HUES6 (cell line): ENCODE measurements around the gene SCFD2.

Experiments used
- H3K27ac ChIP-seq: 2 replicates; pipeline ENCODE4 v1.7.0; 2013; ENCODE audit warnings: low read depth, mild to moderate bottlenecking, low read length, inconsistent platforms
- H3K27me3 ChIP-seq: 2 replicates; pipeline ENCODE4 v1.6.1; 2013; ENCODE audit warnings: low read length; ENCODE audit not compliant: control insufficient read depth, insufficient read depth
- H3K36me3 ChIP-seq: 2 replicates; pipeline ENCODE4 v1.6.1; 2013; ENCODE audit warnings: low read length; ENCODE audit not compliant: control insufficient read depth, insufficient read depth
- H3K4me1 ChIP-seq: 2 replicates; pipeline ENCODE4 v1.6.1; 2013; ENCODE audit warnings: low read length; ENCODE audit not compliant: control insufficient read depth, insufficient read depth
- H3K4me3 ChIP-seq: 2 replicates; pipeline ENCODE4 v1.5.1; 2013; ENCODE audit warnings: low read depth, low read length
- H3K9ac ChIP-seq: one replicate; pipeline ENCODE4 v1.6.1; 2013; ENCODE audit warnings: mild to moderate bottlenecking, low read length
- H3K9me3 ChIP-seq: 2 replicates; pipeline ENCODE4 v1.6.1; 2013; ENCODE audit warnings: low read depth, low read length; ENCODE audit not compliant: control insufficient read depth, insufficient read depth

SCFD2 gene

GRCh38 chr4:53366301-53366716 lies 448 bp upstream of the SCFD2 start:
- Histone ChIP-seq H3K9me3 (no peaks in the 10 kb centered on the region), H3K9ac (no peak overlapping the region), H3K4me3 (peak overlapping the region; percentile 79), H3K27ac (no peak overlapping the region), H3K36me3 (no peaks in the 10 kb centered on the region), H3K4me1 (peaks cover 6% of the 10 kb centered on the region; the same call in 1 of the 2 replicates), H3K27me3 (peaks cover 30% of the 10 kb centered on the region)

- Histone ChIP-seq H3K36me3 (no peaks in the 10 kb centered on the region), H3K4me1 (peaks cover 6% of the 10 kb centered on the region; the same call in 1 of the 2 replicates), H3K9ac (peak overlapping the region; percentile 70), H3K27me3 (peaks cover 25% of the 10 kb centered on the region), H3K9me3 (no peaks in the 10 kb centered on the region), H3K27ac (no peak overlapping the region), H3K4me3 (peak overlapping the region; percentile 79)
Measured at GRCh38 chr4:53365121-53365485, 758 bp downstream of the SCFD2 start.

- no peak overlapping the region for H3K27ac ChIP-seq
- no peak overlapping the region for H3K9ac ChIP-seq
- H3K4me1 ChIP-seq, result peaks cover 6% of the 10 kb centered on the region; the same call in 1 of the 2 replicates
- H3K36me3 ChIP-seq, result no peaks in the 10 kb centered on the region
- peak overlapping the region; percentile 79 for H3K4me3 ChIP-seq
- no peaks in the 10 kb centered on the region for H3K9me3 ChIP-seq
- H3K27me3 ChIP-seq, result peaks cover 20% of the 10 kb centered on the region
Measured at GRCh38 chr4:53364624-53365023, 1.2 kb downstream of the SCFD2 start.

GRCh38 chr4:53362093-53362492 lies 3.8 kb downstream of the SCFD2 start:
- no peak overlapping the region for H3K27ac ChIP-seq
- peaks cover 6% of the 10 kb centered on the region; the same call in 1 of the 2 replicates for H3K4me1 ChIP-seq
- H3K4me3 ChIP-seq, result no peak overlapping the region
- H3K9me3 ChIP-seq, result no peaks in the 10 kb centered on the region
- no peak overlapping the region for H3K9ac ChIP-seq
- H3K27me3 ChIP-seq, result no peaks in the 10 kb centered on the region
- H3K36me3 ChIP-seq, result no peaks in the 10 kb centered on the region

- Histone ChIP-seq H3K36me3 (no peaks in the 10 kb centered on the region), H3K4me3 (no peak overlapping the region), H3K4me1 (peaks cover 6% of the 10 kb centered on the region; the same call in 1 of the 2 replicates), H3K27me3 (no peaks in the 10 kb centered on the region), H3K9ac (no peak overlapping the region), H3K27ac (no peak overlapping the region), H3K9me3 (no peaks in the 10 kb centered on the region)
Measured at GRCh38 chr4:53361451-53361850, 4.4 kb downstream of the SCFD2 start.

GRCh38 chr4:53355930-53356521 lies 9.8 kb downstream of the SCFD2 start:
- Histone ChIP-seq H3K27me3 (no peaks in the 10 kb centered on the region), H3K9ac (no peak overlapping the region), H3K9me3 (peaks cover 15% of the 10 kb centered on the region), H3K36me3 (no peaks in the 10 kb centered on the region), H3K27ac (no peak overlapping the region), H3K4me1 (no peaks in the 10 kb centered on the region), H3K4me3 (no peak overlapping the region)

GRCh38 chr4:53354012-53354722 lies 11.7 kb downstream of the SCFD2 start:
- H3K36me3 ChIP-seq, result peaks cover 2% of the 10 kb centered on the region; the same call in 1 of the 2 replicates
- no peaks in the 10 kb centered on the region for H3K27me3 ChIP-seq
- H3K4me1 ChIP-seq, result no peaks in the 10 kb centered on the region
- no peak overlapping the region for H3K9ac ChIP-seq
- no peak overlapping the region for H3K4me3 ChIP-seq
- peaks cover 15% of the 10 kb centered on the region for H3K9me3 ChIP-seq
- H3K27ac ChIP-seq, result no peak overlapping the region

- Histone ChIP-seq H3K4me3 (no peak overlapping the region), H3K9ac (no peak overlapping the region), H3K36me3 (peaks cover 2% of the 10 kb centered on the region; the same call in 1 of the 2 replicates), H3K4me1 (no peaks in the 10 kb centered on the region), H3K27ac (no peak overlapping the region), H3K27me3 (no peaks in the 10 kb centered on the region), H3K9me3 (peaks cover 2% of the 10 kb centered on the region; the same call in 1 of the 2 replicates)
Measured at GRCh38 chr4:53349091-53349491, 16.8 kb downstream of the SCFD2 start.

GRCh38 chr4:53348046-53348445 lies 17.8 kb downstream of the SCFD2 start:
- H3K27ac ChIP-seq, result no peak overlapping the region
- no peaks in the 10 kb centered on the region for H3K9me3 ChIP-seq
- no peaks in the 10 kb centered on the region for H3K27me3 ChIP-seq
- no peaks in the 10 kb centered on the region for H3K4me1 ChIP-seq
- no peak overlapping the region for H3K4me3 ChIP-seq
- H3K36me3 ChIP-seq, result peaks cover 2% of the 10 kb centered on the region; the same call in 1 of the 2 replicates
- H3K9ac ChIP-seq, result no peak overlapping the region

GRCh38 chr4:53346920-53347852 lies 18.7 kb downstream of the SCFD2 start:
- Histone ChIP-seq H3K36me3 (peaks cover 2% of the 10 kb centered on the region; the same call in 1 of the 2 replicates), H3K27me3 (no peaks in the 10 kb centered on the region), H3K9ac (no peak overlapping the region), H3K4me3 (no peak overlapping the region), H3K9me3 (no peaks in the 10 kb centered on the region), H3K27ac (no peak overlapping the region), H3K4me1 (no peaks in the 10 kb centered on the region)
